DOHH2 (cell line): ENCODE results near the gene SENP1.
A peak's percentile ranks its signal among the peaks of the same experiment; 100 is the strongest.

Source experiments
- H3F3A ChIP-seq: fragments of 200-600 bp; sonication (generic), shearing (Covaris generic); 2 replicates; pipeline ENCODE4 v1.6.0; 2016; ENCODE audit warnings: antibody characterized with exemption, mild to moderate bottlenecking; ENCODE audit not compliant: control insufficient read depth, insufficient read depth
- H3K27ac ChIP-seq: fragments of 200-600 bp; sonication (generic); 2 replicates; pipeline ENCODE4 v1.5.1; 2014; ENCODE audit warnings: low read depth, mild to moderate bottlenecking, low read length, moderate library complexity
- H3K27me3 ChIP-seq: fragments of 200-600 bp; sonication (generic); 2 replicates; pipeline ENCODE4 v1.6.1; 2014; ENCODE audit warnings: mild to moderate bottlenecking, low read length, mixed read lengths; ENCODE audit not compliant: control insufficient read depth
- H3K36me3 ChIP-seq: fragments of 200-600 bp; sonication (generic); 2 replicates; pipeline ENCODE4 v1.6.1; 2014; ENCODE audit warnings: mild to moderate bottlenecking, low read length, moderate library complexity, mixed read lengths; ENCODE audit not compliant: control insufficient read depth
- H3K4me1 ChIP-seq: fragments of 200-600 bp; sonication (generic); 2 replicates; pipeline ENCODE4 v1.6.1; 2014; ENCODE audit warnings: mild to moderate bottlenecking, low read length, mixed read lengths; ENCODE audit not compliant: control insufficient read depth
- H3K4me2 ChIP-seq: fragments of 200-600 bp; sonication (generic); 2 replicates; pipeline ENCODE4 v1.6.0; 2014; ENCODE audit warnings: mild to moderate bottlenecking, low read length, moderate library complexity
- H3K4me3 ChIP-seq: fragments of 200-600 bp; sonication (generic); 2 replicates; pipeline ENCODE4 v1.5.1; 2014; ENCODE audit warnings: mild to moderate bottlenecking, low read length, mixed read lengths
- H3K79me2 ChIP-seq: fragments of 200-600 bp; sonication (generic); 2 replicates; pipeline ENCODE4 v1.6.1; 2014; ENCODE audit warnings: mild to moderate bottlenecking, low read length, mixed read lengths; ENCODE audit not compliant: control insufficient read depth
- H3K9me2 ChIP-seq: fragments of 200-600 bp; sonication (generic); replicated peaks from 2 replicates; pipeline ENCODE4 v1.6.1; 2014; ENCODE audit warnings: mild to moderate bottlenecking, low read length, mixed read lengths; ENCODE audit not compliant: control insufficient read depth
- H3K9me3 ChIP-seq: fragments of 200-600 bp; sonication (generic); 2 replicates; pipeline ENCODE4 v1.6.1; 2014; ENCODE audit warnings: antibody characterized with exemption, low read length, mixed read lengths; ENCODE audit not compliant: control insufficient read depth, insufficient read depth
- H4K20me1 ChIP-seq: fragments of 200-600 bp; sonication (generic); 2 replicates; pipeline ENCODE4 v1.6.0; 2014; ENCODE audit warnings: low read depth, mild to moderate bottlenecking, antibody characterized with exemption, low read length, moderate library complexity; ENCODE audit not compliant: control insufficient read depth, insufficient read depth
- EZH2phosphoT487 ChIP-seq: fragments of 200-600 bp; sonication (generic); IDR thresholded peaks from 2 replicates; pipeline ENCODE4 v1.6.1; 2017; ENCODE audit warnings: borderline replicate concordance, mild to moderate bottlenecking, antibody characterized with exemption, low read length, moderate library complexity, mixed read lengths
- TF ChIP-seq, protein P1 (sequence below): fragments of 200-600 bp; sonication (generic); IDR thresholded peaks from one replicate; pipeline ENCODE4 v1.5.1; 2014; ENCODE audit warnings: antibody characterized with exemption, mild to moderate bottlenecking, low read depth, low read length; ENCODE audit not compliant: poor library complexity, severe bottlenecking

SENP1 gene

DNA sequence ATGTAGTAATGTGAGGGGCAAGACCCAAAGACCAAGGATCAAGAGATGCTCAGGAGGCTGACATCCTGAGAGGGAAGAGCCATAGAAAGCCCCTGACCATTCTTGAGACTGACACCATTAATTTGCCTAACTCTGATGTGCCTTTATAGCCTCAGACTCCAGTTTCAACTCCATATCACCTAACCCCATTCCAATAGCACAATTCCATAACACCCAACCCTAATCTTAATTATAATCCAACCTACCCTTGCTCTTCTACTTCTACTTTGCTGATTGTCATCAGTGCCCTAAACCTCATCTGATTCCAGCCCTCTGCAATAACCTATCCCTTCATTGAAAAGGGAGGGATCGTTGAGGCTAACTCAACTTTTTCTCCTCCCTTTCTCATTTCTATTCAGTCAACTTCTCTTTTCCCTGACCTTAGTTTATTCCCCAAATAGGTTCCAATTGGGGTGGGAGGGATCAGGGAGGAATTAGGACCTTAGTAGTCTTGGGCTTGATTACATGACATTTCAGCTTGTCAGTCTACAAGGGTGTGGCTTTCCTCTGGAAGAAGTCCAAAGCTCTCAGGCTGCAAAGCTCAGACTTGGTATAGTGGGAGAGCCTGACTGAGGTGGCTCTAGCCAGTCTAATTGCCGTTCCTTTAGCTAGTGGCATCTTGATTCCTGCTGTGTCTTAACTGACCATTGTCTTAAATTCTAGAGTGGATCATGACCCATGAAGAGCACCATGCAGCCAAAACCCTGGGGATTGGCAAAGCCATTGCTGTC, 16.4 kb upstream of the SENP1 start:
- no peak for TF ChIP-seq EZH2phosphoT487

DNA sequence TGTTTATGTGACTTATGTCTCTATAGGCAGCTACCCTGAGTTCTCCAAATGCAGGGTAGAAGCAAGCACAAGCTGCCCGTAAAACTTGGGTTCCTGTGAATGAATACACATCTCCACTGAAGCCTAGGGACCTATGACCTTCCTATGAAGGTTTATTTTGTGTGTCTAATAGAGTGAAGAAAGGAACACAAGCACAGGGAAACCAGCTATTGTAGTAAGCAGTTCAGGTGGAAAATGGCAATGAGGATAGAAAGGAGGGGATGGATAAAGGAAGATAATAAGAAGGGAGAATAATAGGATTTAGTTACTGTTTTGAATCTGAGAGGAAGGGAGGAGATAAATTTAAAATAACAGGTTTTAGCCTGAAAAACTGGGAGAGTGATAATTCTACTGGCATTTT, 15.6 kb upstream of the SENP1 start:
- H3K36me3 ChIP-seq: peaks cover 58% of the 10 kb centered on the region
- peak overlapping the region; percentile 86 for H3K4me2 ChIP-seq
- no peaks in the 10 kb centered on the region for H4K20me1 ChIP-seq
- no peaks in the 10 kb centered on the region for H3K9me2 ChIP-seq
- no peaks in the 10 kb centered on the region for H3K27me3 ChIP-seq
- peak overlapping the region; percentile 94; the same call in 1 of the 2 replicates for H3K4me3 ChIP-seq
- H3K4me1 ChIP-seq: peaks cover 32% of the 10 kb centered on the region
- H3K9me3 ChIP-seq: no peaks in the 10 kb centered on the region
- H3K79me2 ChIP-seq: peaks cover 39% of the 10 kb centered on the region
- H3K27ac ChIP-seq: no peak overlapping the region
- no peak for TF ChIP-seq EZH2phosphoT487
- TF ChIP-seq, protein P1, sequence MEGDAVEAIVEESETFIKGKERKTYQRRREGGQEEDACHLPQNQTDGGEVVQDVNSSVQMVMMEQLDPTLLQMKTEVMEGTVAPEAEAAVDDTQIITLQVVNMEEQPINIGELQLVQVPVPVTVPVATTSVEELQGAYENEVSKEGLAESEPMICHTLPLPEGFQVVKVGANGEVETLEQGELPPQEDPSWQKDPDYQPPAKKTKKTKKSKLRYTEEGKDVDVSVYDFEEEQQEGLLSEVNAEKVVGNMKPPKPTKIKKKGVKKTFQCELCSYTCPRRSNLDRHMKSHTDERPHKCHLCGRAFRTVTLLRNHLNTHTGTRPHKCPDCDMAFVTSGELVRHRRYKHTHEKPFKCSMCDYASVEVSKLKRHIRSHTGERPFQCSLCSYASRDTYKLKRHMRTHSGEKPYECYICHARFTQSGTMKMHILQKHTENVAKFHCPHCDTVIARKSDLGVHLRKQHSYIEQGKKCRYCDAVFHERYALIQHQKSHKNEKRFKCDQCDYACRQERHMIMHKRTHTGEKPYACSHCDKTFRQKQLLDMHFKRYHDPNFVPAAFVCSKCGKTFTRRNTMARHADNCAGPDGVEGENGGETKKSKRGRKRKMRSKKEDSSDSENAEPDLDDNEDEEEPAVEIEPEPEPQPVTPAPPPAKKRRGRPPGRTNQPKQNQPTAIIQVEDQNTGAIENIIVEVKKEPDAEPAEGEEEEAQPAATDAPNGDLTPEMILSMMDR: no peak
- peaks cover 3% of the 10 kb centered on the region for H3F3A ChIP-seq

More for the DNA sequence above, 16.4 kb upstream of the SENP1 start:
- Histone ChIP-seq H3K36me3 (peaks cover 65% of the 10 kb centered on the region), H3K79me2 (peaks cover 46% of the 10 kb centered on the region), H3F3A (peaks cover 3% of the 10 kb centered on the region), H3K4me2 (no peak overlapping the region), H3K27me3 (no peaks in the 10 kb centered on the region), H3K9me3 (no peaks in the 10 kb centered on the region), H3K27ac (no peak overlapping the region), H3K4me3 (no peak overlapping the region), H4K20me1 (0 out of 2 replicates have a peak, but pooled peaks cover under 1% of the 10 kb centered on the region), H3K4me1 (peaks cover 32% of the 10 kb centered on the region), H3K9me2 (no peaks in the 10 kb centered on the region)

DNA sequence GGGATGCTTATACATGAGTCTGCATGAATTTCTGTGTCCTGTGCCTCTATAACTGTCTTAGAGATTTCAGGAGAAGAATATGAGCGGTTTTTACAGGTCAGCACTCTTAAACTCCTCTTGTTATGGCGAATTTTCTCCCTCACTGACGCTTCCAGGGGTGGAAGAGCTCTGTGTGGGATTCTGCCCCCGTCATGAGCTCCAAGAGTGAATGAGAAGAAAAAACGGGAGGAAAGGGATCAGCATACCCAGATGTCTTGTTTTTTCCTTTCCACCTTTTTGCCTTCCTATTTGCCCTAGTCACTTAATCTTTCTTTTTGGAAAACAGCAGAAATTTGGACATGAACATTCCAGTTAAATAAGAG, 13.9 kb upstream of the SENP1 start:
- peak overlapping the region; percentile 64 for H3K27ac ChIP-seq
- H3K9me2 ChIP-seq: no peaks in the 10 kb centered on the region
- peaks cover 45% of the 10 kb centered on the region for H3K36me3 ChIP-seq
- H4K20me1 ChIP-seq: no peaks in the 10 kb centered on the region
- H3K4me3 ChIP-seq: peak overlapping the region; percentile 94
- peaks cover 3% of the 10 kb centered on the region for H3F3A ChIP-seq
- H3K4me1 ChIP-seq: peaks cover 32% of the 10 kb centered on the region
- H3K4me2 ChIP-seq: peak overlapping the region; percentile 86
- H3K9me3 ChIP-seq: no peaks in the 10 kb centered on the region
- peaks cover 35% of the 10 kb centered on the region for H3K79me2 ChIP-seq
- H3K27me3 ChIP-seq: no peaks in the 10 kb centered on the region
- no peak for TF ChIP-seq EZH2phosphoT487
- TF ChIP-seq, protein P1: no peak

DNA sequence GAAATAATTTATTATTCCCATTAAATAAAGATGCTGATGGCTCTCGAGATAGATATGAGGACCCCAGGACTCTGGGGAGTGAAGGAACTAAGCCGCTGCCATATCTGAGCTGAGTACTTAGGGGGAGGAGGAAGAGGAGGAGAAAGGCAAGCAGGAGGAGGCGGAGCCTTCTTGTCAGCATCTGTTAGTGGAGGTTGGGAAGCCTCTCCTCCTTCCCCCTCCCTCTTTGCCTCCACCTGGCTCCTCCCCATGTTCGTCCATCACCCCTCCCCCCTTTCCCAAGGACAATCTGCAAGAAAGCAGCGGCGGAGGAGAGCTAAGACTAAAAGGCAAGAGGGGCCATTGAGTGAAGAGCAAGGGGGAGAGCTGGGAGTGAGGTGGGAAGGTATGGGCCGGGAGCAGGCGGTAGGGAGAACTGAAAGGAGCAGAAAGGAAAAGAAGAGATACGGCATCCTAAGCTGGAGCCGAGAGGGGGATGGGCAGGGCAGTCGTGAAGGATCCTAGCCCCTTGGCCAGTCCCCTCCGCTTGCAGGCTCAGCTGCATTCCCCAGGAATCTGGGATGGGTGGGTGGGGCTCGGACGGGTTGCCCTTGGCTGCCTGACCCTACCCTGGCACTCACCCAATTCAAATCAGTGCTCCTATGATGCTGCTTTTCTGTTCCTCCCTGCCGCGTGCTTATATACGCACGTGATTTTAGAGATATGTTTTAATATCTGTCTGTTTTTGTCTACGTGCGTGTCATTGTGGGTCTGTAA, 13.4 kb upstream of the SENP1 start, which contains the start of gene PFKM:
Gene PFKM (plus strand): TSS at position 287 of the 756 bp plus-strand sequence. CDS start 3,411 bp downstream, outside the sequence.
- Histone ChIP-seq H3K4me3 (peak within 1 kb of the TSS; percentile 94), H3K9me2 (no peaks in the 10 kb centered on the region), H3K36me3 (peaks cover 39% of the 10 kb centered on the region), H3K9me3 (no peaks in the 10 kb centered on the region), H3F3A (peaks cover 3% of the 10 kb centered on the region), H3K27me3 (no peaks in the 10 kb centered on the region), H3K79me2 (peaks cover 35% of the 10 kb centered on the region), H3K4me1 (peaks cover 32% of the 10 kb centered on the region), H3K27ac (peak within 1 kb of the TSS; percentile 64), H4K20me1 (no peaks in the 10 kb centered on the region), H3K4me2 (peak within 1 kb of the TSS; percentile 86)
- TF ChIP-seq, protein P1: no peak
- no peak for TF ChIP-seq EZH2phosphoT487
